GM21423 (cell line): ENCODE data around the gene TSPAN6.

Experiments used
- ATAC-seq: cut with Tn5 transposase; IDR thresholded peaks from one replicate; pipeline ENCODE4 v1.9.1; 2021; ENCODE audit warnings: mild to moderate bottlenecking, moderate library complexity; ENCODE audit not compliant: unreplicated experiment

The TSPAN6 gene

DNA sequence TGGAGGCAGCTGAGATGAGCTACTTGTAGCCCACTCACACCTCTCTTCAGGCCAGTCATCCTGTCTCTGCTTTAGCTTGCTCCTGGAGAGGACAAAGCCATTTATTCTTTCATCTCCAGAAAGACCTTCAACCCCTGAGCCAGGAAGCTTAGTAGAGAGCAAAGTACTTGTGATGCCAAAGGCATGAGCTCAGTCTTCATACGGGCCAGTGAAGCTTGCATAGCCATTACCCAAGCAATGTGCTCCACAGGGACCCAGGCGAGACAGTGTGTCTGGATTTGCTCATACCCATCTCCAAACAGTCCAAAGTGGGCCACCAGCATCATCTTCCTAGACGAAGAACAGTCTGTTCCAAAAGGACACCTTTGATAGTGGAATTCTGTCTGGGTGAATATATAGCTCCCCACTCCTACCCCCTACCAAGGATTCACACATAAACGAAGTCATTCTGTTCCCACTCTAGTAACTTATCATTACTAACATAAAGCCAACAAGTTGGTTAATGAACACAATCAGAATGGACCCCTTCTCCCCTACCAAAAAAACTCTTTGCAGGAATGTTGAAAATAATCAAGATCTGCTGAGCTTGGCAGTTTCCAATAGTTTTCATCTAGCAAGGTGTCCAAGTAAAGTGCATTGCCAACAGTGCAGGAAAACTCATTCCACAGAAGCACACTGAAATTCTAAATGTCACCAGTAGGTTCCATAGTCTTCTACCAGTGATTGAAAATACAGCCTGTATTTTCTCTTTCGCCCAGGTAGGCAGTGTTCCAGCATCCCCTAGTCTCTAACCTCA, 45.2 kb downstream of the TSPAN6 start:
- ATAC-seq: no peak

DNA sequence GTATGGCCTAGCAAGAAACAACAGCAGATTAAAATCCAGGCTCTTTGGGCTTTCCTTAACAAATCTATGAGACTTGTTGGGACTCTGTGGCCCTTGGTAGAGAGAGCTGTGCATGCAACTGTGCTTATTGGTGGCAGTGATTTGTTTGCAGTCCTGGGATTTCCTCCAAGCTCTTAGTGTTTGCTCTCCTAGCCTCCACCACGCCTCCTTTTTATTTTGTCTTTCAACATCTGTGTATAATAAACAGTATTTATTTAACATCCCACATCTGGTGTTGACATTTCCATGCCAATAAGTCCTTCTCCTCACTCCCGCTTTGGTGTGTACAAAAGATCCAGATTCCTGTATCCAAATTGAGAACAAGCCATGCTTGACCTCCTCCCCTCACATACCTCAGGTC, 48.7 kb downstream of the TSPAN6 start:
- no peak for ATAC-seq

DNA sequence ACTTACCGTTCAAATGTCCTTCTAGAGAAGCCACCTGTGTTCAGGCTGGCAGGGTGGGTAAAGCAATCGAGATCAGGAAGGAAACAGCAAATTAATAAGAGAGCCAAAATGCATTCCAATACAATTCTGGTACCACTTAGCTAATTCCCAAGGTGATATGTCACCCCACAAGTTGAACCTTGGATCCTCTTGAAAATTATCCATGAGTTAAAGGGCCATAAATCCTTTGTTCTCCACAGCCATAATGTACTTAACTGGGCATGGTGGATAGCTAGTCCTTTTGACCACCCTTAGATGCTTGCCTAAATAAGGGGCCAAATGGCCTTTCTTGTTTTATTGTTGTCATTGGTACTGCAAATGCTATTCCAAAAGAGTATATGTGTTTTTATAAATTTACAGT, 49.9 kb downstream of the TSPAN6 start:
- no peak for ATAC-seq

DNA sequence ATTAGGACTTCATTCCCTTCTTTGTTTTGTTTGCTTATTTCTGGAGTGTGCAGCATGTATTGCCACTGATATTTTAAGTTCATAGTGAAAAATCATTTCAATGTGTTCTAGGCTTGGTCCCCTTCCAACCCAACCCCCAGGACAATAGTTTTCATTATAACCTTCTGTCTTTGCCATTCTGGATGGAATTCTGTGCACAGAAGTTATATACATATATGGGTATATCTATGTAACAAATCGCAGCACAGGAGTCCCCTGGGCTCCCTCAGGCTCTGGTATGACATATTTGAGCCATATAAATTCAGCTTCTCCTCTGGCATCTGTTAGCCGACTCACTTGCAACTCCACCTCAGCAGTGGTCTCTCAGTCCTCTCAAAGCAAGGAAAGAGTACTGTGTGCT, 52.0 kb downstream of the TSPAN6 start, which contains the start of gene TNMD:
TNMD (plus strand) TSS at position 326 of the 400 bp plus-strand sequence. CDS start 83 bp downstream, outside the sequence.
- ATAC-seq: no peak
